SW 1271 (cell line): ENCODE measurements around the gene ASIC3.

Source experiments
- DNase-seq, 2 experiments: peaks; one replicate each; lab custom pipeline; 2025; lab: John Stamatoyannopoulos, UW

Gene ASIC3

GRCh38 chr7:151070574-151070960 lies 22.2 kb downstream of the ASIC3 start:
- DNase-seq, result no peak

GRCh38 chr7:151071032-151071866 lies 22.9 kb downstream of the ASIC3 start:
- no peak for DNase-seq

GRCh38 chr7:151073990-151074389 lies 25.7 kb downstream of the ASIC3 start:
- no peak for DNase-seq

GRCh38 chr7:151074817-151075661 lies 26.7 kb downstream of the ASIC3 start:
- DNase-seq, result no peak

- DNase-seq, result no peak
These were observed 27.3 kb downstream of the ASIC3 start for GRCh38 chr7:151075662-151075971.

- DNase-seq, result no peak
These were observed 27.7 kb downstream of the ASIC3 start for GRCh38 chr7:151075978-151076426.

- DNase-seq, result peak in 1 of 2 experiments; percentile 9
These were observed 28.8 kb downstream of the ASIC3 start for GRCh38 chr7:151076863-151077704.

- DNase-seq, result no peak
These were observed 29.4 kb downstream of the ASIC3 start for GRCh38 chr7:151077705-151078232.

- DNase-seq, result no peak
These were observed 30.1 kb downstream of the ASIC3 start for GRCh38 chr7:151078233-151079040.

- no peak for DNase-seq
These were observed 31.0 kb downstream of the ASIC3 start for GRCh38 chr7:151079199-151079910.

GRCh38 chr7:151080067-151080521 lies 31.8 kb downstream of the ASIC3 start:
- DNase-seq, result peak in 1 of 2 experiments; percentile 25

- peak; percentile 75 to 85 for DNase-seq
These were observed 32.3 kb downstream of the ASIC3 start, which contains the start of gene FASTK for GRCh38 chr7:151080522-151081169. Gene FASTK, minus strand, starts transcription at chr7:151080809. Its CDS starts 43 bp downstream, at chr7:151080766.

GRCh38 chr7:151081170-151082101 lies 33.1 kb downstream of the ASIC3 start:
- DNase-seq, result peak in 1 of 2 experiments; percentile 32

- peak in 1 of 2 experiments; percentile 50 for DNase-seq
These were observed 34.1 kb downstream of the ASIC3 start for GRCh38 chr7:151082141-151083070.

GRCh38 chr7:151083071-151083823 lies 34.9 kb downstream of the ASIC3 start, which contains the start of gene TMUB1:
Gene TMUB1, minus strand, starts transcription at chr7:151083493. Its CDS starts 930 bp downstream, at chr7:151082563.
- DNase-seq, result peak; percentile 45 to 52

- no peak for DNase-seq
These were observed 35.5 kb downstream of the ASIC3 start for GRCh38 chr7:151083824-151084160.

- DNase-seq, result no peak
These were observed 37.0 kb downstream of the ASIC3 start for GRCh38 chr7:151085329-151085690.
